H1 (cell line): Measurements from ENCODE around the gene SLC9C1.

Experiments used
- CTCF ChIP-seq, 3 experiments: IDR thresholded peaks; 1 replicate in 2 of 3; 2 replicates in 1 of 3; pipeline versions ENCODE4 v1.5.1 to v1.6.1; 2011; ENCODE audit warnings: low read length in 3 of 3, mild to moderate bottlenecking in 3 of 3, inconsistent platforms in 2 of 3, low read depth in 1 of 3, moderate library complexity in 1 of 3; ENCODE audit not compliant: insufficient read depth in 1 of 3; ENCODE audit errors: control extremely low read depth in 1 of 3
- EZH2 ChIP-seq: fragments of 200-600 bp; sonication (generic); IDR thresholded peaks from 2 replicates; pipeline ENCODE4 v1.7.1; 2012; ENCODE audit warnings: low read depth, mild to moderate bottlenecking, moderate library complexity, low read length, inconsistent platforms; ENCODE audit not compliant: severe bottlenecking

- TF ChIP-seq EZH2 = no peak
- no peak for TF ChIP-seq CTCF (IDR thresholded peaks at IDR 0.05; ENCODE audit: control extremely low read depth in 1 of 3, insufficient read depth in 1 of 3, low read depth in 1 of 3, low read length in 3 of 3)
Measured at GRCh38 chr3:112261742-112262141, 32.3 kb downstream of the SLC9C1 start.
